HepG2 (cell line): ENCODE measurements around the gene UBR1. TPM values are rescaled to one million over a fixed set of nuclear protein-coding genes. Genes with fewer than 3 reads are reported as not detected.

Experiments
- ATAC-seq: fragments of 200-7000 bp; cut with Tn5 transposase; 3 replicates; pipeline ENCODE4 v1.9.1; 2020; ENCODE audit warnings: mild to moderate bottlenecking, moderate library complexity
- Bru-seq: library from RNA; stranded (reverse); fragments of 400-500 nt; gene quantifications from one replicate; lab custom pipeline; 2021; lab: Mats Ljungman, UMichigan
- BruChase-seq, 2 experiments: library from RNA; stranded (reverse); fragments of 400-500 nt; gene quantifications; one replicate each; lab custom pipeline; 2021; lab: Mats Ljungman, UMichigan
- BruUV-seq: library from RNA; stranded (reverse); fragments of 400-500 nt; replicated peaks from 2 replicates; lab custom pipeline; 2021; lab: Mats Ljungman, UMichigan
- CTCF ChIA-PET: fragments of 300-600 bp; formaldehyde crosslinking; extraction: SDS; loops from one replicate; lab custom pipeline; 2021; ENCODE audit warnings: low total read pairs, inconsistent platforms, low intra/inter-chr PET ratio; lab: Yijun Ruan, JAX
- POLR2A ChIA-PET: fragments of 350-600 bp; sonication (Branson Sonifier 250); formaldehyde crosslinking; loops from one replicate; lab custom pipeline; 2020; ENCODE audit warnings: antibody characterized with exemption, inconsistent platforms; lab: Yijun Ruan, JAX
- DNase-seq: peaks from one replicate; pipeline ENCODE4 v3.0.0-alpha.2; 2015; ENCODE audit warnings: low spot score
- FAIRE-seq: peaks from 3 replicates; lab custom pipeline; 2011; peaks lifted over from hg19 to GRCh38; lab: Jason Lieb, UNC
- H2AFZ ChIP-seq: one replicate; pipeline ENCODE4 v1.6.1; 2011; ENCODE audit warnings: low read length, inconsistent platforms
- H3K27ac ChIP-seq: fragments of 300-600 bp; 3 replicates; pipeline ENCODE4 v1.8.0; 2011; ENCODE audit warnings: mixed run types, mild to moderate bottlenecking, mixed read lengths, low read length, inconsistent platforms; ENCODE audit not compliant: insufficient read depth; ENCODE audit errors: extremely low read length
- H3K27me3 ChIP-seq, 2 experiments: fragments of 200-600 bp in 1 of 2; 2 replicates in 1 of 2; 3 replicates in 1 of 2; pipeline versions ENCODE4 v1.6.0 to v1.8.0; 2011; ENCODE audit warnings: low read length in 2 of 2, mild to moderate bottlenecking in 2 of 2, moderate library complexity in 2 of 2, inconsistent platforms in 1 of 2; ENCODE audit not compliant: insufficient read depth in 2 of 2, control insufficient read depth in 1 of 2
- H3K36me3 ChIP-seq, 2 experiments: fragments of 200-600 bp in 1 of 2; replicated peaks in 1 of 2; 2 replicates in 1 of 2; 3 replicates in 1 of 2; pipeline versions ENCODE4 v1.5.1 to v1.8.0; 2011; ENCODE audit warnings: low read length in 2 of 2, inconsistent platforms in 1 of 2; ENCODE audit not compliant: insufficient read depth in 2 of 2, control insufficient read depth in 1 of 2
- H3K4me1 ChIP-seq: 2 replicates; pipeline ENCODE4 v1.5.1; 2012; ENCODE audit warnings: low read length, inconsistent platforms; ENCODE audit not compliant: insufficient read depth
- H3K4me2 ChIP-seq: 2 replicates; pipeline ENCODE4 v1.6.0; 2011; ENCODE audit warnings: low read depth, low read length, inconsistent platforms
- H3K4me3 ChIP-seq, 3 experiments: fragments of 200-600 bp in 1 of 3; sonication (generic), shearing (Covaris generic) in 1 of 3; replicated peaks in 1 of 3; 2 replicates each; pipeline ENCODE4 v1.5.1; 2011 to 2016; ENCODE audit warnings: low read length in 3 of 3, inconsistent platforms in 2 of 3, low read depth in 2 of 3, mild to moderate bottlenecking in 2 of 3, control low read depth in 1 of 3, mixed read lengths in 1 of 3; ENCODE audit not compliant: insufficient read depth in 1 of 3
- H3K79me2 ChIP-seq: one replicate; pipeline ENCODE4 v1.6.1; 2011; ENCODE audit warnings: low read length, inconsistent platforms; ENCODE audit not compliant: insufficient read depth
- H3K9ac ChIP-seq: 2 replicates; pipeline ENCODE4 v1.6.0; 2011; ENCODE audit warnings: mild to moderate bottlenecking, low read depth, low read length, inconsistent platforms; ENCODE audit not compliant: insufficient read depth
- H3K9me3 ChIP-seq: 2 replicates; pipeline ENCODE4 v1.5.1; 2012; ENCODE audit warnings: mild to moderate bottlenecking, low read length
- H4K20me1 ChIP-seq: 2 replicates; pipeline ENCODE4 v1.6.0; 2011; ENCODE audit warnings: inconsistent platforms, mild to moderate bottlenecking, low read length, moderate library complexity; ENCODE audit not compliant: insufficient read depth
- BRD4 ChIP-seq: sonication (generic); formaldehyde crosslinking; IDR thresholded peaks from 2 replicates; pipeline ENCODE4 v1.4.0; 2020; ENCODE audit warnings: missing genetic modification reagents
- FIP1L1 ChIP-seq: fragments of 200-400 bp; formaldehyde crosslinking; IDR thresholded peaks from 2 replicates; pipeline ENCODE4 v1.6.1; 2018; ENCODE audit warnings: low read depth, mild to moderate bottlenecking, low read length, moderate library complexity, borderline replicate concordance; ENCODE audit not compliant: insufficient read depth
- KDM3A ChIP-seq: IDR thresholded peaks from 2 replicates; pipeline ENCODE4 v1.6.1; 2018; ENCODE audit warnings: low read depth, missing compliant biosample characterization
- KLF13 ChIP-seq: sonication (generic); formaldehyde crosslinking; IDR thresholded peaks from 2 replicates; pipeline ENCODE4 v1.4.0; 2020; ENCODE audit warnings: mild to moderate bottlenecking, missing genetic modification reagents
- KMT2B ChIP-seq: IDR thresholded peaks from 2 replicates; pipeline ENCODE4 v1.6.1; 2016; ENCODE audit warnings: missing genetic modification reagents, missing compliant biosample characterization
- REPIN1 ChIP-seq: sonication (generic); formaldehyde crosslinking; IDR thresholded peaks from 2 replicates; pipeline ENCODE4 v1.8.0; 2022; ENCODE audit warnings: missing genetic modification reagents, low read depth, mild to moderate bottlenecking, borderline replicate concordance
- SUZ12 ChIP-seq: fragments of 150-350 bp; IDR thresholded peaks from 2 replicates; pipeline ENCODE4 v1.6.1; 2014; ENCODE audit warnings: low read depth, low read length
- YY1 ChIP-seq: IDR thresholded peaks from 2 replicates; pipeline ENCODE4 v1.6.1; 2011; ENCODE audit warnings: low read length, low read depth, moderate library complexity, mild to moderate bottlenecking; ENCODE audit not compliant: insufficient read depth, insufficient replicate concordance
- ZBTB2 ChIP-seq: sonication (generic); formaldehyde crosslinking; IDR thresholded peaks from 2 replicates; pipeline ENCODE4 v1.8.0; 2022; ENCODE audit warnings: low read depth, missing genetic modification reagents
- ZBTB3 ChIP-seq: sonication (generic); formaldehyde crosslinking; IDR thresholded peaks from 2 replicates; pipeline ENCODE4 v1.4.0; 2020; ENCODE audit warnings: low read depth, mild to moderate bottlenecking, moderate library complexity, missing genetic modification reagents, borderline replicate concordance
- ZBTB7B ChIP-seq: sonication (generic); formaldehyde crosslinking; IDR thresholded peaks from 2 replicates; pipeline ENCODE4 v1.4.0; 2020; ENCODE audit warnings: missing genetic modification reagents
- ZBTB8A ChIP-seq: sonication (generic); formaldehyde crosslinking; IDR thresholded peaks from 2 replicates; pipeline ENCODE4 v1.4.0; 2020; ENCODE audit warnings: mild to moderate bottlenecking, low read depth, missing genetic modification reagents, borderline replicate concordance
- ZNF205 ChIP-seq: IDR thresholded peaks from 2 replicates; pipeline ENCODE4 v1.6.1; 2018; ENCODE audit warnings: missing biosample characterization, missing genetic modification reagents
- ZNF292 ChIP-seq: sonication (generic); formaldehyde crosslinking; IDR thresholded peaks from 2 replicates; pipeline ENCODE4 v1.8.1; 2022; ENCODE audit warnings: mild to moderate bottlenecking, low read depth, missing genetic modification reagents, borderline replicate concordance
- ZNF547 ChIP-seq: sonication (generic); formaldehyde crosslinking; IDR thresholded peaks from 2 replicates; pipeline ENCODE4 v1.5.1; 2020; ENCODE audit warnings: mild to moderate bottlenecking, missing genetic modification reagents
- ZNF563 ChIP-seq: sonication (generic); formaldehyde crosslinking; IDR thresholded peaks from 2 replicates; pipeline ENCODE4 v1.8.0; 2022; ENCODE audit warnings: mild to moderate bottlenecking, moderate library complexity, missing genetic modification reagents
- ZNF629 ChIP-seq: sonication (generic); formaldehyde crosslinking; conservative IDR thresholded peaks from 2 replicates; pipeline ENCODE4 v1.5.0; 2020; ENCODE audit warnings: missing genetic modification reagents
- ZNF709 ChIP-seq: sonication (generic); formaldehyde crosslinking; IDR thresholded peaks from 2 replicates; pipeline ENCODE4 v1.5.0; 2020; ENCODE audit warnings: mild to moderate bottlenecking, missing genetic modification reagents
- WGBS: methylation state at CpG from one replicate; pipeline ENCODE4 v1.1.6; 2017; ENCODE audit warnings: low lambda C conversion rate; 5-methylcytosine and 5-hydroxymethylcytosine counted together
- in situ Hi-C: cut with HindIII; loops from 2 replicates; pipeline ENCODE4 v1.10.0; 2017; ENCODE audit warnings: low pct_unique_long_range_greater_than_20kb; ENCODE audit not compliant: extremely low pct_ligation_motif_present
- intact Hi-C: fragments of 100-400 bp; cut with micrococcal nuclease; formaldehyde crosslinking; loops from one replicate; pipeline ENCODE4 v1.10.0; 2022; ENCODE audit not compliant: unreplicated experiment
- long read RNA-seq, 2 experiments: library from RNA in 1 of 2; library from polyadenylated mRNA in 1 of 2; stranded (forward) in 1 of 2; unstranded in 1 of 2; transcript quantifications; one replicate each; pipeline ENCODE4 v2.0.0, GENCODE V29; 2019 to 2022
- polyA minus RNA-seq, 3 experiments: library from RNA; depleted of rRNA, polyadenylated mRNA; stranded (reverse); fragments of >200 nt; gene quantifications; 2 replicates each; pipeline ENCODE4 v1.2.3, GENCODE V29; 2011; ENCODE audit warnings: low replicate concordance in 1 of 3
- polyA plus RNA-seq, 8 experiments: library from polyadenylated mRNA; depleted of rRNA in 3 of 8; stranded (reverse) in 7 of 8; unstranded in 1 of 8; fragments of >200 nt; fragmentation: Illumina TruSeq in 4 of 8; extraction: Trizol in 4 of 8; gene quantifications; 2 replicates each; pipeline versions ENCODE4 v1.2.1 to v1.2.3, GENCODE V29; 2011 to 2016; ENCODE audit warnings: low read depth in 4 of 8, missing spikeins in 1 of 8, mixed read lengths in 1 of 8; ENCODE audit not compliant: insufficient read depth in 1 of 8
- total RNA-seq, 5 experiments: library from RNA; depleted of rRNA; stranded (reverse); fragments of >200 nt; fragmentation: Illumina TruSeq; extraction: Trizol; gene quantifications; 2 replicates each; pipeline ENCODE4 v1.2.3, GENCODE V29; 2016; ENCODE audit warnings: low read depth in 1 of 5

UBR1 gene
- total RNA-seq (2016; rRNA removed; fragmentation: Illumina TruSeq; extraction: Trizol) (18.0 and 21.7 TPM in 2 replicates), polyA plus RNA-seq (2011; rRNA removed) (6.4 and 7.2 TPM in 2 replicates), polyA minus RNA-seq (2011; rRNA and poly(A)+ RNA removed; ENCODE audit: low replicate concordance) (14.1 and 20.9 TPM in 2 replicates), Bru-seq, nascent RNA (percentile 63 among the genes with signal in this experiment), BruChase-seq, experiment 1, labeled RNA remaining after a 6-hour chase (percentile 69 among the genes with signal in this experiment), BruChase-seq, experiment 2, labeled RNA remaining after a 2-hour chase (percentile 62 among the genes with signal in this experiment)
- 9.3 and 9.4 TPM in 2 replicates for total RNA-seq (2016; cell fraction: cytosol; rRNA removed; fragmentation: Illumina TruSeq; extraction: Trizol; ENCODE audit: low read depth)
- 17.5 and 18.2 TPM in 2 replicates for total RNA-seq (2016; cell fraction: insoluble cytoplasmic fraction; rRNA removed; fragmentation: Illumina TruSeq; extraction: Trizol)
- total RNA-seq (2016; cell fraction: membrane; rRNA removed; fragmentation: Illumina TruSeq; extraction: Trizol) = 4.4 and 5.0 TPM in 2 replicates
- 32.7 and 33.5 TPM in 2 replicates for total RNA-seq (2016; cell fraction: nucleus; rRNA removed; fragmentation: Illumina TruSeq; extraction: Trizol)
- polyA plus RNA-seq (2011; cell fraction: cytosol; rRNA removed) = 2.6 and 4.7 TPM in 2 replicates
- 7.8 and 8.8 TPM in 2 replicates for polyA plus RNA-seq (2011; cell fraction: nucleus; rRNA removed)
- 9.7 and 11.8 TPM in 2 replicates for polyA plus RNA-seq (2012)
- polyA plus RNA-seq (2016; cell fraction: cytosol; fragmentation: Illumina TruSeq; extraction: Trizol; ENCODE audit: low read depth) = 0.95 and 1.2 TPM in 2 replicates
- polyA plus RNA-seq (2016; cell fraction: insoluble cytoplasmic fraction; fragmentation: Illumina TruSeq; extraction: Trizol; ENCODE audit: low read depth) = 6.2 and 7.4 TPM in 2 replicates
- polyA plus RNA-seq (2016; cell fraction: membrane; fragmentation: Illumina TruSeq; extraction: Trizol; ENCODE audit: low read depth) = 0.58 and 1.1 TPM in 2 replicates
- polyA plus RNA-seq (2016; cell fraction: nucleus; fragmentation: Illumina TruSeq; extraction: Trizol; ENCODE audit: insufficient read depth, low read depth) = 11.8 and 15.4 TPM in 2 replicates
- polyA minus RNA-seq (2011; cell fraction: cytosol; rRNA and poly(A)+ RNA removed) = 11.9 and 12.7 TPM in 2 replicates
- polyA minus RNA-seq (2011; cell fraction: nucleus; rRNA and poly(A)+ RNA removed) = 68.1 and 101 TPM in 2 replicates
- long read RNA-seq, experiment 1, partial matches to known transcripts = 5 of 5 reads
- long read RNA-seq, experiment 1, other reads (novel, unspliced or antisense) = 0 of 5 reads
- long read RNA-seq, experiment 2, full-length matches to known transcripts = 2 of 10 reads
- long read RNA-seq, experiment 2, partial matches to known transcripts = 1 of 10 reads
- long read RNA-seq, experiment 2, other reads (novel, unspliced or antisense) = 7 of 10 reads

- Histone ChIP-seq H3K79me2 (peaks cover 42% of the 10 kb centered on the region), H3K27ac (peak within 1 kb of the TSS; percentile 76), H4K20me1 (no peaks in the 10 kb centered on the region), H3K4me2 (peak within 1 kb of the TSS; percentile 83), H3K9ac (peak within 1 kb of the TSS; percentile 82), H3K9me3 (no peaks in the 10 kb centered on the region), H3K4me3 (peak within 1 kb of the TSS; percentile 89 to 99 (median 89)), H3K4me1 (peaks cover 15% of the 10 kb centered on the region), H3K27me3 (no peaks in the 10 kb centered on the region; a peak in 1 of 5 replicates), H3K36me3 (peaks cover 1 to 9% of the 10 kb centered on the region in 2 experiments; a peak in 3 of 5 replicates), H2AFZ (peak within 1 kb of the TSS; percentile 56)
- ChIA-PET POLR2A (interaction anchor here (1.7 to 2.1 kb wide), 2 partner anchors 11 to 28 kb away, joined by 6 to 7 read pairs; partner anchors contain the start of gene TMEM62), CTCF (no interaction called here)
- TSS peak; percentile 99 for BruUV-seq
- peak; percentile 82 for DNase-seq
- no peak for FAIRE-seq
- ATAC-seq = peak; percentile 97
- intact Hi-C loops (loop anchor here (5.0 kb wide), 1 partner anchor 81 kb away; the partner anchor contains the start of gene CCNDBP1), in situ Hi-C loops (no loop called here)
- WGBS = under 1% methylated on average over 13 of the region's 33 CpGs
- no peak for TF ChIP-seq ZBTB3
- TF ChIP-seq ZNF547 (CRISPR knock-in tag) = 0 out of 2 replicates have a peak, but pooled peaks have one; percentile 24
- TF ChIP-seq ZNF709 (CRISPR knock-in tag) = no peak
- peak; percentile 92 for TF ChIP-seq KMT2B
- TF ChIP-seq BRD4 (CRISPR knock-in tag) = no peak; the same call in 1 of the 2 replicates
- TF ChIP-seq ZBTB2 (CRISPR knock-in tag) = no peak
- TF ChIP-seq YY1 = peak; percentile 94
- no peak for TF ChIP-seq ZBTB8A (CRISPR knock-in tag)
- TF ChIP-seq FIP1L1 = no peak
- no peak for TF ChIP-seq REPIN1 (CRISPR knock-in tag)
- no peak for TF ChIP-seq KLF13 (CRISPR knock-in tag)
- no peak for TF ChIP-seq ZNF205 (CRISPR knock-in tag)
- TF ChIP-seq SUZ12 = no peak
- peak; percentile 46; the same call in 1 of the 2 replicates for TF ChIP-seq ZNF563
- peak; percentile 90 for TF ChIP-seq ZBTB7B (CRISPR knock-in tag)
- TF ChIP-seq KDM3A (CRISPR knock-in tag) = peak; percentile 61; the same call in 1 of the 2 replicates
- TF ChIP-seq ZNF292 (CRISPR knock-in tag) = no peak
- no peak; the same call in 1 of the 2 replicates for TF ChIP-seq ZNF629 (CRISPR knock-in tag)
Measured at GRCh38 chr15:43105778-43106485, at the start of gene UBR1. Gene UBR1, minus strand, starts transcription at chr15:43106038. Its CDS starts 16 bp downstream, at chr15:43106022.
